ENCODE data around the gene COL12A1.
A peak's percentile ranks its signal among the peaks of the same experiment; 100 is the strongest.

COL12A1 gene

DNA sequence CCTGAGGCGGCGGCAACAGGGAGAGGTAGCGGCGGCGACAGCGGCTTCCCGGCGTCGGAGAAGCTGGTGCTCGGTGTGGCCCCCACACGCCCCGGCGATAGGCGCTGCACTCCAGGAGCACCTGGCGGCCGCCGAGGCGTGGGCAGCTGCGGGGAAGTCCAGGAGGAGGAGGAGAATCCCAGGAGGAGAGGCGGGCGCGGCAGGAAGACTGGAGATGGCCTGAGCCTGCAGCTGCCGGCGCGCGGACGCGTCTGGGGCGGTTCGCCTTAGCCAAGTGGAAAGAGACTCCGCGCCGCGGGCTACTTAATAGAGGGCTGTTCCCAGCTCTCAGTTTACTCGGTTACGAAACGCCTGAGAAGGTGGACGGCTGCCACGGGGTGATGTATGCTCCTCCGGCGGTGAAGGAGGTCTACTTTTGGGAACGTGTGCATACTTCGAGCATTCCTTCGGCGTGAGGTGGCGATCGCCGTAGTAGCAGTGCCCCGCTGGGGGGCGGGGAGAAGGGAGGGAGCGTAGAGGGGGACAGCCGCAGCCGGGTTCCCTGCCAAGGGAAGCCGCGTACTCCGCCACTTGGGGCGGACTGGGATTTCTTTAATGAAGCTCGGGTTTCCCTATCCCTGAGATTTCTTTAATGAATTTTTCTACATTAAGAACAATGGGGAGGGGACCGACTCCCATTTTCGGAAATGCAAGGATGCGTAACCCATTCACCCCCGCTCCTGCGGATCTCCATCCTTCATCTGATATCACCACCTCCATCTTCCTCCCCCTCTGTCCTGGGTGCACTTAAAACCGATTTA is at the start of gene COL12A1:
Gene COL12A1 (minus strand): TSS at position 278 of the 800 bp plus-strand sequence. CDS start 3,261 bp downstream, outside the sequence.
- no peak for DNase-seq

DNA sequence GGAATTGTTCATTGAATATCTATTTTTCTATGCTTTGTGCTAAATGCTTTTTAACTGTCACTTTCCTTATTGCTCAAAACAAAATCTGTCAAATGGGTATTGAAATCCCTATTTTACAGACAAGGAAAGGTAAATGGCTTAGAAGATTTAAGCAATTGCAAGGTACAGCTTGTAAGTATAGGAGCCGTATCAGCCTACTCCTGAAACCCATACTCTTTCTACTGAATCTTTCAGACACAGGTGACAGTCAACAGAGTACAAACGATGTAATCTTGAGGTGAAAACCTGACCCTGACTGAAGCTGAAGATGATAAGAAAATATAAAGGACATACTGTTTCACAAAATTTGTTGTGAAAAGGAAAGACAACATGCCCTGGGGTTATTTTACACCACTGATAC is 44.7 kb upstream of the COL12A1 start:
- no peak for DNase-seq

DNA sequence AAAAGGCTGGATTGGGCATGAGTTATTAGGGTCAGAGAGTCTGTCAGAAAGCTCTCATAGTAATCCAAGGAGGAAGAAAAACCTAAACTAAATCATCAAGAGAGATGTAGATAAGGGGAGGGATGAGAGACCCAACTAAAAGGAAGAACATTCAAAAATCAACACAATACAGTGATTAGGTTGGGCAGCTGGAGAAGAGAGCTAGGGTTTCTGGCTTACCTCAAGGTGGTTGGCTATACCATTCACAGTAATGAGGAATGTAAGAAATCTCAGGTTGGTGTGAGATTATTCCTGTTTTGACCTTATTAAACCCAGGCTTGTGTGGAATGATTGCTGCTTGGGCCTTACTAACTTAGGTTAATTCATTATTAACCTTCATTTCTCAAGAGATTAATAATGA is 44.0 kb upstream of the COL12A1 start:
- no peak for DNase-seq

DNA sequence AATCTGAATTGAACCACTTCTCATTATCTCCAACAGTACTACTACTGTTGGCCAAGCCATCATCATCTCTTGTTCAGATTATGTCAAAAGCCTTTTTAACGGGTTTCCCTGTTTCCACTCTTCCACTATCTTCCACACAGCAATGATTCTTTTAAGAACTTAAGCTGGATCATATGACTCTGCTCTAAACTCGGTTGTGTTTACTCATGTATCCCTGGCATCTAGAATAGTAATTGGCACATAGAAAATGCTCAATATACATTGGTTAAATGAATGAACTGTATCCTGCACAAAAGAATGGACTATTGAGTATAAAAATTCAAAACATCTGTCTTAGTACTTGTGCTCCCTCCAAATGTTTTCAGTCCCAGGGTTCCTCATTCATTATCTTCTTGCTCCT is 40.5 kb upstream of the COL12A1 start:
- no peak for DNase-seq

DNA sequence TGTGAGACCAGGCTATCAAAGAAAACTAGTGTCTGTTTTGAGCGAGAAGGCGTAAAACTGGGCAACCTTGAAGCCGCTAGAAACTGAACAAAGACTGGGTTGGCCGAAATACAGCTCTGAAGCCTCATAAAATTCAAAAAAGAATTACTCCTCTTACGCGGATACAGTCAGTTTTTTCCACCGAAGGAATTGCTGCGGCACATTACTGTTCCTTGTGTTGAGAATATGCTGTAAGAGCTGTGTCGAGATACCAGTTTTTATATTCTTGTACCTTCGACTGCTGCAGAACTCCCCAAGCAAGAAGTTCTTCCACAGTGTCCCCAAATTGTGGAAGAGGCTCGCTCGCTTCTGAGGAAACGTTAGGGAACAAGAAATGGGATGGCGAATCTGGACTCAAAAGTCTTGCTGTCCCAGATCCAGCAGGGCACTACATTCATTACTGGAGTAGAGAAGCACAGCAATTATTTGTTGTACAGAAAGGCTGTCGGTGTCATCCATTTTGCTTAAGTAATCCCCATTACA is 38.3 kb upstream of the COL12A1 start:
- DNase-seq, result no peak

DNA sequence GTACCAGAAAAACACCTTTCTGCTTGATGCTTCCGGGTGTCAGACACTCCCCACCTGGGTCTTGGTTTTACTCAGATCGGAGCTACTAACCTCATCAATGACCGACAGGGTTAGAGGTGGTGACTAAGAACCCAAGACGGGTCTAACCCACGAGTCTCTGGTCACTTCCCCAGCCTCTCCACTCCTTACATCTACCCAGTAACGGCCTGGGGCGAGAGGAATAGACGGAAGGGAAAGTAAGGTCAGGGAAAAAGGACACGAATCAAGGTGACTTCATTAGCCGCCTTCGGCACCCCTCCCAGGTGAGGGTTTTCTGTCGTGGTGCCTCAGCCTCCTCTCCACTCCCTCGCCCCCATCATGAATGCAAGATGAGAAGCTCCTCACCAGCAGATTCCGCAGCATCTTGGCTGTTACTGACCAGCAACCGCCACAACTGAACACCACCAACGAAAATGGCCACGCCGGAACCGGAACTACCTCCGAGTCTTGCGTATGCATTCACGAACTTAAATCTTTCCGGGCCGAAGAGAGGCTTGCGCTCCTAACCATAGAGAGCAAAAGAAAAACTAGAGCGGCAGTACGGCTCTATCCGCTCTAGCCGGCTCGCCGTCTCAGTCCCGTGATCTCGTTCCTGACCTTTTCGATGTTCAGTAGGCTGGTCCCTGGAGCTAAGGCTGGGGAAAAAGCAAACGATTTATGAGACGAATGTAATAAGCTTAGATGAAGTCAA is 37.6 kb upstream of the COL12A1 start, which contains the start of gene COX7A2:
Gene COX7A2 (minus strand): TSS at position 469 of the 730 bp plus-strand sequence. CDS start 67 bp downstream, at position 402.
- DNase-seq, result peak; percentile 88

DNA sequence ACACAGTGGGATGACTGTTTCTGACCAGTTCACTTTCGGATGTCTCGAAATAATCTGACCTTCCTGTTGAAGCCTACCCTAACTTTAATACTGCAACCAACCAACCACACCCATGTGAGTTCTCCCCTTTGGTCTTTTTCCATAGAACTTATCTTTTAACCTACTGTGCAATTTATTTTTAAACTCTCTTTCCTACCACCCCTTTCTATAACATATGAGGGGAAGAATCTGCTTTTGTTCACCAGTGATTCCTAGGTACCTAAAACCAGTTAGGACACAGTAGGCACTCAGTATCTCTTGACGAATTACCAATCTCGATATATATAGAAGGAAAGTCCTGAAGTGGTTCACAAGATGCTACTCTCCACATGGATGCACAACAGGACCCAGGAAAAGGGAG is 30.8 kb upstream of the COL12A1 start:
- no peak for DNase-seq

DNA sequence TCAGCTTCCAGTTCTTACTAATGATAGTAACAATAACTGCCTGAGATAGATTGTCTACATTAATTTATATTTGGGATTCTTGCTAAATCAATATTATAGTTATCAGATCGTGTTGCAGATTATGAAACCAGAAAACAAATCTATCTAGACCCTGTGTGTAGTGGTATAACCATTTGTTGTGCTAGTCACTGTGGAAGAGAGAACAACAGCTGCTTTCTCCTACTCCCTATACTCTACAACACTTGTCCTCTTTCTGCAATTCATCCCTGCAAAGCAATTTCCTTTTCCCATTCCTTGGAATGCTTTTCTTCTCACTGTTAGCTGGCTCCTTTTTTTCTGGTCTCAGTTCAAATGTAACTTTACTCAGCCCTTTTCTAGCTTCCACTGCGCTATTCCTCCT is 29.4 kb upstream of the COL12A1 start:
- no peak for DNase-seq

DNA sequence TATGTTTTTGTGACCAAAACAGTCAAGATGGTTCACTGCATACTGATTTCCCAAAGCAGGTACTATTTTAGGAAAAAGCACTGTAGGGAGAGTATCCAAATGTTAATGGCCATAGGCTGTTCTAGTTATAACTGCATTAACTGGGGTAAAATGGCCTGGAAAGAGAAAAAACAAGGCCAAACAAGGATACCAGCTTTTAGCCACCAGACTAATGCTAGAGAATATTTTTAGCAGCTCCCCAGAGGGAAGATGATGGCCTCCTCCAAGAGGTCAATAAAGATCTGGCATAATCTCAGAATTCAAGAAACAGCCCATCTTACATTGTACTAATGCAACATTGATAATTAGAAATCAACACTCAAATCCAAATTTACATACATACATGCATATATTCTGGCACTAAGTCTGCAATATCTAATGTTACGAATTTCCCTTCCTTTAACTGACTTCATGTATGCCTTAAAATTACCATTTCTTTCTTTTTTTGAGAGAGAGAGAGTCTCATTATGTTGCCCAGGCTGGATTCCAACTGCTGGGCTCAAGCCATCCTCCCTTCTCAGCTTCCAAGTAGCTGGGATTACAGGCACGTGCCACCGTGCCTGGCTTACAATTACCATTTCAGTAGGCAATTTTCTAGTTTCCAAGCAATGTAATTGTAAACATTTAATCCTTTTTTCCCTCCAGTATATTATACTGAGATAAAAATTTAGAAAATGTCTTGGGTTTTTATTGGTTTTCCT is 28.4 kb upstream of the COL12A1 start:
- DNase-seq, result no peak

DNA sequence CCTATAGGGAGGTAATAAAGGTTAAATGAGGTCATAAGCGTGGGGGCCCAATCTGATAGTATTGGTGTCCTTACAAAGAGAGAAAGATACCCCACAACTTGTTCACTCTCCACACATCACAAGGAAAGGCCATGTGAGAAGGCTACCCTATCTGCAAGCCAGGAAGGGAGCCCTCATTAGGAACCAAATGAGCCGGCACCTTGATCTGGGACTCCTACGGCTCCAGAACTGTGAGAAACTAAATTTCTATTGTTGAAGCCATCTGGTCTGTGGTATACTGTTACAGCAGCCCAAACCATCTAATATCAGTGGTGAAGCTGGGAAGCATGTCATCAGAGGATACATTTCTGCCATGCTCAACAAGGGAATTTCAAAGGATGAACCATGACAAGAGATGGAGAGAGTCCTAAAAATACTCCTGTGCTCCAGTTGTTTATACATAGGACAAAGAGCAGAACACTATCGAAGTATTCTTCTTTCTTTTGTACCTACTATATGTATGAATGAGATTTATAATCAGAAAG is 27.3 kb upstream of the COL12A1 start:
- no peak for DNase-seq

DNA sequence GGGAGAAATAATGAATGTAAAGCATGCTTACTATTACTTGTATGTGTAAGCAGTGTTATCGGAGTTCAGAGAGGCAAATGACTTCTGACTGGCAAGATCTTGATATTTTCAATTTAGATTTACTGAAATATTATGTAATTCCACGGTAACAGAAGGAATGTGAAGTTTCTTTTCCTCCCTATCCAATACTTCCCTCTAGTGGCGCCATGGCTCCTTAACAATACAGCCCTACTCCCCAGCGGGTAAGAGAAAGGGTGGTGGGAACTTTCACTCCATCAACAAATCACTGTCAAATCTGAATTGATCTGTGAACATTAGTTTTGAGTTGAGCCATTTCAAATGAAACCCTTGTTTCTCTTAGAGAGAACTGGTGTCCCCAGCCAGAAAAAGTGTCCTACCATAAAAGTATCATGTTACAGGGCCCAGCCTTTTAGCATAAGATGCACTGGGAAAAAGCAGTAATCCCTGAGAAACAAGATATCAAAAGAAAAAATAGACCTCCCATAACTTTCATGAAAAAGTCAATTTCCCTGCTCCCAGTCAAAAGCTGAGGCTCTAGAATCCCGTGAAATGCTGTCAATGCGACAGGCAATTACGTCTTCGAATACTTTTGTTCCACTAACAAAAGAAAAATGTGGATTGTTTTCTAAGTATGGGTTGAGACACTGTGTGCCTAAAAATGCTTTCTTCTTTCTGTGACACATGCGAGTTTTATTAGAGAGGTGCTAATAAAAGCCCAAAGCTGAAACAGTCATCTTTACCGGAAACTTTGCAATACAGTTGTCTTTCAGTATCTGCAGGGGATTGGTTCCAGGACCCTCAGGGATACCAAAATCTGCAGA is 24.9 kb upstream of the COL12A1 start:
- DNase-seq, result no peak

DNA sequence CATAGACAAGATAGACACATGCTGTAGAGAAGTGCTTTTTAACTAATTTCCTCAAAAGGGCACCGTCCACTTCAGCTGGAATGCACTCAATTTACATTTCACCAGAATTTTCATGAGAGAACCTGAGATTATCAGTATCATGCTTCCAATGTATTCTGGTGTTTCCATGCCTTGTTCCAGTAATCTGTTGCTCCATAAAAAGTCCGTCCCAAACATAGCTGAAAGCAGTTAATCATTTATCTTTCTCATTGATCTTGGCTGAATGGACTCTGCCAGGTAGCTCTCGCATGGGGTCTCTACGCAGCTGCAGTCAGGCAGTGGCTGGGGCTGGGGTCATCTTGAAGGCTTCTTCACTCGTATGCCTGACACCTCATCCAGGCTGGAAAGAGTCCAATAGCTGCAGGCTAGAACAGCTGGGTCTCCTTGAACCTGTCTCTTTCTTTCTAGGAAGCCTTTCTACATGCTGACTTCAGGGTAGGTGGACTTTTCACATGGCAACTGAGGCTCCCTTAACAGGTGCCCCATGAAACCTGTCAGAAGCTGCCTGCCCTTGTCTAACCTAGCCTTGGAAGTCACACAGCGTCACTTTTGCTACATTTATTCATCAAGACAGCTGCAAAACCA is 18.6 kb upstream of the COL12A1 start:
- DNase-seq, result no peak

DNA sequence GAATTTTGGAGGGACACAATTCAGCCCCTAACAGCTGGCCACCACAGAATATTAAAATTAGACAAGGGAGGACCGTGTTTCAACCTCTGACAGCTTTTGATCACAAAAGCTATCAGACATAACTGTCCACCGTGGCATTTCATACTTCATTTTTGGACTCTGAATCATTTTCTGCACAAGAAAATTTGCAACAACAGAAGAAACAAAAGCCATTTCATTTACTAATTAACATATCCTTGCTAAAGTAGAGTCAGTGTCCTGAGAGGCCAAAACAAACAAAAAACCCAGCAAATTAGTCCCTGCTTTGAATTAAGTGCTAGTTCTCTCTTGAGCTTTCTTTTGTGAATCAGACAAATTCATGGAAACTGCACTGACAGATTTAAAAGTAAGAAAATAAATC is 17.6 kb upstream of the COL12A1 start:
- DNase-seq, result no peak

DNA sequence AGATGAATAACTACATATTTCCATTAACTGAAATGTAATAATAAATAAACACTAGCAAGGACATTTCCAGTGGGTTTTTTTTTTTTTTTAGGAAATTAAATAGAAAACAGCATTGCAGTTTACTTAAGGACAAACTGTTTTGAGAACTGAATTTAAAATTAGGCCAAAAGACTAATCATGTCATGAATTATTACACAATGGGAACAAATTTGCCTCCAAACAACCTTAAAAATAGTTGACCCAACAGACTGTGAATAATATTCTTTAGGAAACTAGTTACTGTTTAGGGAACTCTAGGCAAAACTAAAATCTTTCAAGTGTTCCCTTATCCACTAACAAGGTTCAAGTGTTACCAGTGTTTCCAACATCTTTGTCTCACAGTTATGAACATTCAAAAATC is 16.4 kb upstream of the COL12A1 start:
- no peak for DNase-seq

DNA sequence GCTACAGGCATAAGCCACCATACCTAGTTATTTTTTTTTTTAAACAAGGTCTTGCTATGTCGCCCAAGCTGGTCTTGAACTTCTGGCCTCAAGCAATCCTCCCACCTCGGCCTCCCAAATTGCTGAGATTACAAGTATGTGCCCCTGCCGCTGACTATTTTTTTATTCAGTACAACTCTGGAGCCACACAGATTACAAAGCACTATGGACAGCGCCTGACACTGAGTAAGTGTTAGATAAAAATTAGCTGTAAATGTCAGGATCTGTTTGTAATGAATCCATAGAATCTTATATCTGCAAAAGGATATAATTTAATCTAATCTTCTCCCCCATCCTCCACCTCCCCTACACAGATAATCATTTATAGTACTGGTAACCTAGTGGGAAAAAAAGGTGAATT is 15.3 kb upstream of the COL12A1 start:
- DNase-seq, result no peak

DNA sequence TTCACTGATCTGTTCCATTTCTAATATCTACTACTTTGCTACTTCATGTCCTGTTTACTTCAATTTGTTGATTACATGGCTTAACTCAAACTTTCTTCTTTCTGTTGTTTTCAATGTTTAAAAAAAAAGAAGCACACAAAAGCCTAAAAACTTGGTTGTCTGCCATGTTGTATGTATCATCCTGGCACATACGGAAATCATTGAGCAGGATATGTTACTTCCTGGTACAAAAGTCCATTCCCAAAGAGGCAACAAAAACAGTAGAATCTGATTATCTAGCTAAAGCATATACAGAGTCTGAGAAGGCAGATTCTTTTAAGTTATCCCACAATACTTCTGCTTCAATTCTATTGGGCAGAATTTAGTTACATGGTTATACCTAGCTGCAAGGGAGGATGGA is 14.5 kb upstream of the COL12A1 start:
- no peak for DNase-seq

DNA sequence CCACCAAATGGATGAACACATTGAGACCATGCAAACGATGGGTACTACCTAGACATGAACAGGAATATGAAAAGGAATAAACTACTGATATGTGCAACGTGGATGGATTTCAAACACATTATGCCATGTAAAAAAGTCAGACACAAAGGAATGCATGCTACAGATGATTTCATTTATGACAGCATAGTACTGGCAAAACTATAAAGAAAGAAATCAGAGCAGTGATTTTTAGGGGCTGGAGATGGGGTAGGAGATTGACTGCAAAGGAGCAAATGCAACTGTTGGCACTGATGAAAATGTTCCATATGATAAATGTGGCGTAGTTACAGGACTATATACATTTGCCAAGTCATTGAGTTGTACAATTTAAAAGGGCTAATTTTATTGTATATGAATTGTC is 13.4 kb upstream of the COL12A1 start:
- DNase-seq, result no peak

DNA sequence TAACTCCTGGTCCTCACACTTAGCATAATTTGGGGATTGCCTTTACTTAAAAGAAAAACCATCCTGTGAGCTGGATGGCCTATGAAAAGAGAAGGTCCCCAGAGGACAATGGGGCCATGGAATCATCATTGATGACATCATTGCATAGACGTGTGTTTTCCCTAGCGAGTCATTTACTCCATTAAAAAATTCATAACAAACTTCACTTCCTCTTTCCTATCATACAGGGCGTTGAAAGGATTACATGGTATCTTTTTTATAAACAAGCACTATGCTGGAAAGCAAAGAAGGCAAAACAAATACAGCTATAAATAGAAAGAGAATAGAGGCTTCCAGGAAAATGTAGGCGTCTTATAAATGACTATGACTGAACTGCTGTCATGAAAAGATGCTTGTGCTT is 11.3 kb upstream of the COL12A1 start:
- DNase-seq, result no peak

DNA sequence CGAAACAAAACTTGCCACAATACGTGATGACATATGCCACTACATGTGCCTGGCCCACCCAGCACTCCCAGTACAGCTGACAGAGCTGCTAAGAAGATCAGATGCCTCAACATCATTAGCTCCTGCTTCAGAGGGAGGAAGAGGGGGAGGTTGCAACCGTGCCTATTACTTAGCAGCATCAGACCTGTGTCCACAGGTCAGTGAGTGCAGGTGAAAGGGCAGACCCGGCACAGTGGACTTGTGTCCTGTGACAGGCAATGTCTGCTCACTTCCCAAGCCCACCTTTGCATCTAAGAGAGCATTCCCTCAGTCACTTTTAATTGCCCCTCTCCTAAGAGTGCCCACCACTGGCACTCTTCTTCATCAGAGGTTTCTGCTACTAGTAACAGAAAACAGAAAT is 9.4 kb upstream of the COL12A1 start:
- DNase-seq, result no peak

DNA sequence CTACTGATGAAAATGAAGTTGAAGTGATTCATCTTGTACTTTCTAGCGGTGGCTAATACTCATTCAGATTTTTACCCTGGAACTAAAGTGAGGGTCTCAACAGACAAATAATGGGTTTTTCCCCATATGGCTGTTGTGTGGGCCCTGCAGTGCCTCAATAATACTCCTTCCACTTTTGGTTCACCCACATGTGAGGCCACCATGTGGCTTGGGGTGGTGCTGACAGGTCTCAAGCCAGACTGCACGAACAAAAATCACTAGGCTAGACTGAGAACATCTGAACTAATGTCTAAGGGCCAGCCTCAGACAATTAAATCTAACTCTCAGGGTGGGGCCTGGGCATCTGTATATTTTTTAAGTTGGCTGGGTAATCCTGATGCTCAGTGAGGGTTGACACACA is 7.9 kb upstream of the COL12A1 start:
- no peak for DNase-seq

DNA sequence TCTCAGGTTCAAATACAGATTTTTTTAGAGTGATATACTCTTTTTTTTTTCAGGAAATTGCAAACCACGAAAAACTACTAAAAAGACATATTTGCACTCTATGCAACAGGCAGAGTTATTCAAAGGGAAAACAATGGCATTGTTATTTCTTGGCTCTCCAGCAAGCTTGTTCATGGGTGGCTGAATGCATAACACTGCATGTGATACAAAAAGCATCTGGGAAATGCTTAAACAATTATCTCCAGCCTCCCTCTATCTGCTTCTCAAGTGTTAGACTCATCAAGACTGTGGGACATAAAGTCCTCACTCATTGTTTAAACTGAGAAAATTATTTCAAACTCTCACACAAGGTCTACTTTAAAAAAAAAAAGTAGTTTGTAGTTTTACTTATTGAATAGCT is 7.3 kb upstream of the COL12A1 start:
- DNase-seq, result no peak

All from NCI-H1417 treated with DMSO at 0.1 percent for 48 hours (cell line).